GM19438 (cell line): Measurements from ENCODE around the gene TSPAN11.

ENCODE experiments used
- ATAC-seq: cut with Tn5 transposase; IDR thresholded peaks from one replicate; pipeline ENCODE4 v1.9.1; 2021; ENCODE audit warnings: low read depth; ENCODE audit not compliant: unreplicated experiment

The TSPAN11 gene

DNA sequence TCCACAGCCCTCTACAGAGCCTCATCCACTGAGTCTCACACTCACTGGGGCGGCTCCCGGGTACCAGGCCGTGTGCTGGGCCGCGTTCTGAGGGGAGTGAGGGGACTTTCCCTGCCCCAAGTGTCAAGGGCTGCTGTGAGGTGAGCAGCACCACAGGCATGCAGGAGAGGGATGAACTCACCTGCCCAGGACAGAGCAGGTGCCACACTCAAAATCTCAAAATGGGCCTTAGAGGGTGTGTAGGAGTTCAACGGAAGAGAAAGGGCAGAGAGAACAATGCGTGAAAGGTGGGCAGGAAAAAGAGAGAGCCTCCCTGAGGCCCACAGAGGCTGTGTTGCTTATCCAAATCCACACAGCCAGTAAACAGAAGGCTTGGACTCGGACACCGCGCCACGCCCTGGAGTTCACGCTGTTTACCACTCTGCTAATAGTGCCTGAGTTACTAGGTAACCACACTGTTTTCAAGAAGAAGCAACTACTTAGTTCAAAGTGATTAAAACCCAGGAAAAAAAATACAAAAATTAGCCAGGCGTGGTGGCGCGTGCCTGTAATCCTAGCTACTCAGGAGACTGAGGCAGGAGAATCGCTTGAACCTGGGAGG is 32.7 kb downstream of the TSPAN11 start:
- ATAC-seq = no peak

- no peak for ATAC-seq
Observed at GRCh38 chr12:30959778-30960177, 33.2 kb downstream of the TSPAN11 start.

- no peak for ATAC-seq
Observed at GRCh38 chr12:30961030-30961429, 34.5 kb downstream of the TSPAN11 start.

GRCh38 chr12:30962047-30962446 is 35.5 kb downstream of the TSPAN11 start:
- no peak for ATAC-seq

GRCh38 chr12:30963709-30964564 is 37.4 kb downstream of the TSPAN11 start:
- ATAC-seq = no peak

DNA sequence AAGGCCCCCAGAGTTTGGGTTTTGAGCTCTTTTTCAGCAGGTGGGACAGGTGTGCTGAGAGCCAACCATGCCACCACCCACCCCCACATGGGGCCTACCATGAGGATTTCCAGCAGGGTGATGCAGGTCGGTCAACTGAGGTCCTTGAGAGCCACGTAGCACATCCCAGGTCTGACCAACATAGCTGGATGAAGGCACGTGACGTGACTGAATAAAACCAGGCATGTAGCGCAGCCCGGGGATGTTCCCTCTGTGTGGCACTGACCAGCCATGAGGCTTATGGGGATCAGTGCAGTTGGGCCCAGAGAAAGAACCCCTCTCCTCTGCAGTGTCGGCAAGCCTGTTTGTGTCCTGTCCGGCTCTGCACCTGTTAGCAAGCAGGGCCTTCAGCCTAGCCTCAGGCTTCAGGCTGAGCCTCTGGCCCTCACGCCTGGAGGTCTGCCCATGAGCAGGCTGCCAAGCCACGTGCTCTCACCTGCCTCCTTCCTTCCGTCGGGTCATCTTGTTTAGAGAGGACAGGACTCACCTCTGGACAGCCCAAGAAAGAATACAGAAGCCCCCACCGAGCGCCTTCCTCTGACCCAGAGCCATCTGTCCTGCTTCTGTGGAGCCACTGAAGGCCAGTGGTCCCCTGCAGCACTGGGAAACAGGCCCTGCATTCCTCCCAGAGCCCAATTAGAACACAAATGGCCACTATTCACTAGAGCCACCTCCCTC is 38.5 kb downstream of the TSPAN11 start:
- no peak for ATAC-seq

DNA sequence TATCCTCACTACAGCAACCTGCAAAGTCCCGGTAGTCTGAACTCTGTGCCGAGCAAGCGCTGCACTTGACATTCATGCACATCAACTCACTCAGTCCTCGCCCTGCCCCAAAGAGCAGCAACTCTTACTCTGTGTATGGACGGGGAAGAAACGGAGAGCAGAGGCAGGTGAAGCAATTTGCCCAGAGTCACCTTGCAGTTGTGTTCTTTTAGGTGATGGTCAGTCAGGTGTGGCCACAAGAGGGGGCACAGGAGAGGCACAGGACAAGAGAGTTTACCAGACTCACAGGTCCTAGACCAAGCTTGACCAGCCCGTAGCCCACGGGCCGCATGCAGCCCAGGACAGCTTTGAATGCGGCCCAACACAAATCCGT is 39.1 kb downstream of the TSPAN11 start:
- no peak for ATAC-seq

DNA sequence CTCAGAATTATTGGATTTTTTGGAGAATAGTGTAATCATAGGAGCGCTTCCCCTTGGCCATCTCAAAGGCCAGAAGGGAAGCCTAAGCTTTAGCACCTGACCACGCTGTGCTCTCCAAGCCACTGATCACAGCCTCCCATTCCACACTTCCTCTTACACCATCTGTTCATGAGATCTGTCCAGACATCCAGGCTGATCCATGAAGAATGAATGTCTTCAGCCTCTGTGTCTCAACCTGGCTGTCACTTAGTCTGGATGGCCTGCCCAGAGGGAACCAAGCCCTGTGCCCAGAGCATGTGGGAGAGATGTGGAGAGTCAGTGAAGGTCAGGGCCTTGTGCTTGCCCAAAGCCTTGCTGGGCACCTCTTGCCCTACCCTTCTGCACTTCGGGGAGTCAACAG is 40.5 kb downstream of the TSPAN11 start:
- no peak for ATAC-seq

- ATAC-seq = no peak
Observed at GRCh38 chr12:30968211-30968610, 41.7 kb downstream of the TSPAN11 start.

DNA sequence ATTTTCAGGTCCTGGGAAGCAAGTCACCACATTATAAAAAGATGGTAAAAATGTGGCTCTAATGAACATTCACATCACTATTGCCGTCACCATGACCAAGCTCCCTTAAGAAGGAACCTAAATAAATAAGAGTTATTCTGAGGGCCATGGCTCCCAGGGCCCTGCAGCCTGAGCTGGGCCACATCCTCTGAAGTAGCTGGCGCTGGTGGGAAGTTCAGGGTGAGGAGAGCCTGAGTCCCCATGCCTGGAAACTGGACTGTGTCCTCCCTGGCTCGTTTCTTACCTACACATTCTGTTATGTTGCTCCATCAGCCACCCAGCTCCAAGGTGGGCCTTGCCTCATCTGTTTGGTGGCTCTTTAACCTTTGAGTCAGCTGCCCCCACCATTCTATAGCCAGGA is 42.5 kb downstream of the TSPAN11 start:
- ATAC-seq = no peak

GRCh38 chr12:30969606-30970395 is 43.3 kb downstream of the TSPAN11 start:
- ATAC-seq = no peak

DNA sequence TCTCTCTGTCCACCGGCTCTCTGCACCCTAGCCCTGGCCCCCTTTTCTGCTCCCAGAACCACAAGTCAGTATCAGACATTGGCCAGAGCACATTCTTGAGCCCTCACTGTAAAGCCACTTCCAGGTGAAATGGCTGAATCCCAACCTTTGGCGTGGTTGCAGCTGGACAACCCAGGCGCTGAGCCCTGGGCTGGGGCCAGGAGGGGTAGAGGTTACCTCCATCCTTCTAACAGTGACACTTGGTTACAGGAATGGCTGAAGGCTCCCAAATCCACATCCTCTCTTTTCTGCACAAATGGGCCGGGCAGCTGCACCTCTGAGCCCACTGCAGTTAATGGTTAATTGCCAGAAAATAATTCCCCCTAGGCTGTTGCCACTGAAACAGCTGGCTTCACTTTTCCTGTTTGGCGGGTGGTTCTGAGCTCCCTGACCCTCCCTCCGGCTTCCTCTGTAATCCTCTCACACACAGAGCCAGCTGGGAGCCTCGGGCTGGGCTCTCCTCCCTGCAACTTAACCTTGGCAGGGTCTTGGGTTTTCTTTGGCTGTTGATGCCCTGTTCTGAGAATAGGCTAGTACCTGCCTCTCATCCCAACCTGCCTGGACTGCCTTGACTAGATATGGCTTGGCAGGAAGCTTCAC is 44.1 kb downstream of the TSPAN11 start:
- no peak for ATAC-seq

DNA sequence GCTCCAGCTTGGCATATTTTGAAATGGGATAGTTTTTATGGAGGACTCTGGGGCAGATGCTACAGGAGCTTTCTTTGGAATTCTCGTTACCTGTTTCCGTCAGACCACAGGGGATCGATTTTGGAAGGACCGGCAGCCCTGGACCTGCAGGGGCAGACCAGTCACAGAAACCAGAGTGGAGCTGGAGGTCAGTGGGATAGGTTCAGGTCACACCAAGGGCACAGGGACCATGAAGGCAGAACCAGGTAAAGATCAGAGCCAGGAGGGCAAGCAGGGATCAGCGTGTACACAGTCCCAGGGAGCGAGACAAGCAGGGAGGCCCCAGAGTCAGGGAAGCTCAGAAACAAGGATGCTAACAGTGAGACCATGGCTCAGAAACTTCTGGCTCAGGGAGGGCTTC is 45.5 kb downstream of the TSPAN11 start:
- ATAC-seq = no peak

- ATAC-seq = no peak
Observed at GRCh38 chr12:30973175-30973574, 46.6 kb downstream of the TSPAN11 start.

GRCh38 chr12:30973830-30974229 is 47.3 kb downstream of the TSPAN11 start:
- no peak for ATAC-seq

GRCh38 chr12:30974746-30975500 is 48.4 kb downstream of the TSPAN11 start:
- ATAC-seq = no peak

DNA sequence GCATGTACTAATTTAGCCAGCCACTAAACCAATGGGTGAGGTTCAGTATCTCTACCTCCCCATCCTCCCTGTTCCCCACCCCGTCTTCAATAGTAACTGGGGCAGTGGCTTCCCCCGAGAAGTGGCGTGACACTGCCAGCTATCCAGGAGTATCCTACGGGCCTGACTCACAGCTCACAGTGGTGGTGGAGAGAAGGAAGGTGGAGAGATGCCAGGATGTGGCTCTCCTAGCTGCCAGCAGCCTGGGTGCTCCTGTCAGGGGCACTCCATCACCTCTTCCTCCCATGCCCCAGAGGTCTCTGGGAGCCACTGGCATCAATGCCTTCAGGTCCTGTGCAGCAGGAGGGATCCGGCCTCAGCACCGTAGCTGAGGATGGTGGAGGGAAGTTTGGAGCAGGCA is 49.0 kb downstream of the TSPAN11 start:
- no peak for ATAC-seq

DNA sequence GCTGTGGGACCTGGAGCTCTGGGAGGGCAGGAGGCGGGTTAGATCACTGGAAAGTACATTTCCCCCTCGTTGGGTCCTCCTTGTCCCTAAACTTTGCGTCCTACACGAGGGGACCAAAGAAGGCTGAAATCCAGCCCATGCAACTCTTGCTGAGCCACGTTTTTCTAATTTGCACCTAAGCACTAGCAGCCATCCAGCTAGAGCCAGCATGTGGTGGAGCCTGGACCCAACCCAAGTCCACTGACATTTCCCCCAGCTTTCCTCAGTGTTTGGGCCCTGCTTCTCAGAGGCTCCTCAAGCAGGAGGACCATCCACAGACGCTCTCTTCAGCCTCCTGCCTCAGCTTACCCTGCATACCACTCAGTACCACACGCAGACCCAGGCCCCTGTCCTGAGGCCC is 49.7 kb downstream of the TSPAN11 start:
- ATAC-seq = no peak

GRCh38 chr12:30977124-30977523 is 50.6 kb downstream of the TSPAN11 start:
- ATAC-seq = no peak
